GM12865 (cell line): ENCODE measurements around the gene DPYSL5.
"Not testable (repeated sequence)": the region's sequence is repeated elsewhere in the genome, so short reads cannot be mapped to it uniquely, and the experiment has no call there.

Source experiments
- DNase-seq: peaks from one replicate; pipeline ENCODE4 v3.0.0; 2010; ENCODE audit warnings: low read depth
- H3K4me3 ChIP-seq: 2 replicates; pipeline ENCODE4 v1.5.1; 2011; ENCODE audit warnings: mild to moderate bottlenecking, low read depth, low read length, control low read depth
- CTCF ChIP-seq: IDR thresholded peaks from 2 replicates; pipeline ENCODE4 v1.5.1; 2011; ENCODE audit warnings: low read length, control low read depth, low read depth, inconsistent platforms; ENCODE audit not compliant: insufficient read depth; ENCODE audit errors: missing control alignments

The DPYSL5 gene

GRCh38 chr2:26915316-26915715 lies 67.4 kb downstream of the DPYSL5 start:
- no peak overlapping the region for H3K4me3 ChIP-seq
- DNase-seq = no peak
- no peak for TF ChIP-seq CTCF

- no peak for TF ChIP-seq CTCF
- H3K4me3 ChIP-seq = no peak overlapping the region
- DNase-seq = no peak
Observed at GRCh38 chr2:26916128-26916692, 68.3 kb downstream of the DPYSL5 start.

- H3K4me3 ChIP-seq = no peak overlapping the region
- DNase-seq = no peak
- no peak for TF ChIP-seq CTCF
Observed at GRCh38 chr2:26917135-26917836, 69.4 kb downstream of the DPYSL5 start.

- no peak overlapping the region for H3K4me3 ChIP-seq
- no peak for TF ChIP-seq CTCF
- DNase-seq = no peak
Observed at GRCh38 chr2:26921323-26921722, 73.4 kb downstream of the DPYSL5 start.

- TF ChIP-seq CTCF = peak; percentile 64
- peak; percentile 56 for DNase-seq
- no peak overlapping the region for H3K4me3 ChIP-seq
Observed at GRCh38 chr2:26922405-26923188, 74.7 kb downstream of the DPYSL5 start.

- H3K4me3 ChIP-seq, DNase-seq: not testable (repeated sequence)
Observed at GRCh38 chr2:26923189-26923466, 75.2 kb downstream of the DPYSL5 start.

- TF ChIP-seq CTCF = no peak
- DNase-seq = no peak
- H3K4me3 ChIP-seq = no peak overlapping the region
Observed at GRCh38 chr2:26924731-26925099, 76.8 kb downstream of the DPYSL5 start.
